Measurements from ENCODE around the gene LCE1C.

Gene LCE1C

GRCh38 chr1:152811671-152812070, 5.2 kb upstream of the LCE1C start, which contains the start of gene LCE1B:
Gene LCE1B, plus strand, starts transcription at chr1:152811971. Its CDS starts 476 bp downstream, at chr1:152812447.
- TF ChIP-seq GLIS3 (CRISPR knock-in tag; IDR thresholded peaks at IDR 0.05): no peak
- TF ChIP-seq ZNF8 (CRISPR knock-in tag; IDR thresholded peaks at IDR 0.05): no peak
- TF ChIP-seq ISL1 (CRISPR knock-in tag; IDR thresholded peaks at IDR 0.05): no peak
- no peak for TF ChIP-seq ARNTL (CRISPR knock-in tag; IDR thresholded peaks at IDR 0.05; ENCODE audit: borderline replicate concordance, low read depth)
- no peak for TF ChIP-seq ZNF70 (CRISPR knock-in tag; IDR thresholded peaks at IDR 0.05)
- TF ChIP-seq BACH2 (CRISPR knock-in tag; IDR thresholded peaks at IDR 0.05; ENCODE audit: borderline replicate concordance): no peak
- TF ChIP-seq OSR1 (CRISPR knock-in tag; IDR thresholded peaks at IDR 0.05): no peak
- no peak for TF ChIP-seq CREB5 (CRISPR knock-in tag; IDR thresholded peaks at IDR 0.05; ENCODE audit: low read depth)
- no peak for TF ChIP-seq TCF4 (CRISPR knock-in tag; IDR thresholded peaks at IDR 0.05; ENCODE audit: borderline replicate concordance)
- TF ChIP-seq ZFP30 (CRISPR knock-in tag; IDR thresholded peaks at IDR 0.05): no peak
- TF ChIP-seq RARB (CRISPR knock-in tag; IDR thresholded peaks at IDR 0.05): no peak
- TF ChIP-seq SNAI2 (CRISPR knock-in tag; IDR thresholded peaks at IDR 0.05): no peak
- TF ChIP-seq POU6F1 (CRISPR knock-in tag; IDR thresholded peaks at IDR 0.05; ENCODE audit: borderline replicate concordance, low read depth): no peak
- TF ChIP-seq ESRRG (CRISPR knock-in tag; IDR thresholded peaks at IDR 0.05): no peak
- no peak for TF ChIP-seq TOX (CRISPR knock-in tag; IDR thresholded peaks at IDR 0.05; ENCODE audit: borderline replicate concordance)
- no peak for TF ChIP-seq ZC3H10 (CRISPR knock-in tag; IDR thresholded peaks at IDR 0.05)
- TF ChIP-seq ZFP3 (CRISPR knock-in tag; IDR thresholded peaks at IDR 0.05): no peak
- no peak for TF ChIP-seq CSDC2 (CRISPR knock-in tag; IDR thresholded peaks at IDR 0.05)
- ATAC-seq: no peak

- TF ChIP-seq GLIS3 (CRISPR knock-in tag; IDR thresholded peaks at IDR 0.05) (no peak), ZNF565 (CRISPR knock-in tag; conservative IDR thresholded peaks at IDR 0.05; ENCODE audit: low read depth) (no peak), ZC3H10 (CRISPR knock-in tag; IDR thresholded peaks at IDR 0.05) (no peak), CSDC2 (CRISPR knock-in tag; IDR thresholded peaks at IDR 0.05) (no peak), POU6F1 (CRISPR knock-in tag; IDR thresholded peaks at IDR 0.05; ENCODE audit: borderline replicate concordance, low read depth) (no peak), ESRRG (CRISPR knock-in tag; IDR thresholded peaks at IDR 0.05) (no peak), CREB5 (CRISPR knock-in tag; IDR thresholded peaks at IDR 0.05; ENCODE audit: low read depth) (no peak), CSRNP3 (CRISPR knock-in tag; IDR thresholded peaks at IDR 0.05) (no peak), ZNF8 (CRISPR knock-in tag; IDR thresholded peaks at IDR 0.05) (no peak), BACH2 (CRISPR knock-in tag; IDR thresholded peaks at IDR 0.05; ENCODE audit: borderline replicate concordance) (no peak)
- no peak for ATAC-seq
Observed at GRCh38 chr1:152811050-152811449, 4.6 kb upstream of the LCE1C start.

GRCh38 chr1:152801333-152801732, 5.1 kb downstream of the LCE1C start:
- no peak for ATAC-seq
- TF ChIP-seq TOX (CRISPR knock-in tag; IDR thresholded peaks at IDR 0.05; ENCODE audit: borderline replicate concordance): no peak
- TF ChIP-seq CSDC2 (CRISPR knock-in tag; IDR thresholded peaks at IDR 0.05): no peak
- no peak for TF ChIP-seq ZNF70 (CRISPR knock-in tag; IDR thresholded peaks at IDR 0.05)
- no peak for TF ChIP-seq BACH2 (CRISPR knock-in tag; IDR thresholded peaks at IDR 0.05; ENCODE audit: borderline replicate concordance)
- no peak for TF ChIP-seq ISL1 (CRISPR knock-in tag; IDR thresholded peaks at IDR 0.05)
- no peak for TF ChIP-seq TSHZ2 (CRISPR knock-in tag; IDR thresholded peaks at IDR 0.05)
- TF ChIP-seq ESRRG (CRISPR knock-in tag; IDR thresholded peaks at IDR 0.05): no peak
- no peak for TF ChIP-seq PATZ1 (CRISPR knock-in tag; IDR thresholded peaks at IDR 0.05; ENCODE audit: borderline replicate concordance)
- no peak for TF ChIP-seq ZNF8 (CRISPR knock-in tag; IDR thresholded peaks at IDR 0.05)
- TF ChIP-seq ZFP3 (CRISPR knock-in tag; IDR thresholded peaks at IDR 0.05): no peak
- no peak for TF ChIP-seq ZFP30 (CRISPR knock-in tag; IDR thresholded peaks at IDR 0.05)
- TF ChIP-seq CREB5 (CRISPR knock-in tag; IDR thresholded peaks at IDR 0.05; ENCODE audit: low read depth): no peak
